Measurements from ENCODE around the gene SCD. TPM values are rescaled to one million over a fixed set of nuclear protein-coding genes. Genes with fewer than 3 reads are reported as not detected.

Gene SCD
- total RNA-seq, 2 experiments from 2014 or later: 151 to 153 TPM

DNA sequence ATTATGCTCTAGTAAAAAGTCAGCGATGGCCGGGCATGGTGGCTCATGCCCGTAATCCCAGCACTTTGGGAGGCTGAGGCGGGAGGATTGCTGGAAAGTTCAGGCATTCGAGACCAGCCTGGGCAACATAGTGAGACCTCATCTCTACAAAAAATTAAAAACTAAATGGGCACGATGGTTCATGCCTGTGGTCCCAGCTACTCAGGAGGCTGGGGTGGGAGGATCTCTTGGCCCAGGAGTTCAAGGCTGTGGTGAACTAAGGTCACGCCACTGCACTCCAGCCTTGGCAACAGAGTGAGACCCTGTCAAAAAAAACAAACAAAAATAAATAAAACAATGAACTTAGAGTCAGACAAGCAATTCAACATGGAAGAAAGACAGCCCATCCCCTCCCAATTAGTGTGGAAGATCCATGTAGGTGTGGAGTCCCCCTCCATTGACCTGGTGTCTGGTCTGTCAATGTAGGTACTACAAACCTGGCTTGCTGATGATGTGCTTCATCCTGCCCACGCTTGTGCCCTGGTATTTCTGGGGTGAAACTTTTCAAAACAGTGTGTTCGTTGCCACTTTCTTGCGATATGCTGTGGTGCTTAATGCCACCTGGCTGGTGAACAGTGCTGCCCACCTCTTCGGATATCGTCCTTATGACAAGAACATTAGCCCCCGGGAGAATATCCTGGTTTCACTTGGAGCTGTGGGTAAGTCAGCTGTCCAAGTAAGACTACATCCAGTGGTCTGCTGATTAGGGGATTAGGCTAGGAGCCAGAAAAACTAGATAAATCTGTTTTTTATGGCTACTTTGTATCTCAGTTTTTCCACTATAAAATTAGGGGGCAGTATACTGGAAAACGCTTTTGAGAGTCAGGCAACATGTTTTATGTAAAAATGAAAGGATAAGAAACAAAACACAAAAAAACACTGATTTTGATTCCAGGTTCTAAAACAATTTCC lies 9.3 kb downstream of the SCD start:
- POLR2A ChIA-PET: no interaction called here
- CTCF ChIA-PET: no interaction called here

DNA sequence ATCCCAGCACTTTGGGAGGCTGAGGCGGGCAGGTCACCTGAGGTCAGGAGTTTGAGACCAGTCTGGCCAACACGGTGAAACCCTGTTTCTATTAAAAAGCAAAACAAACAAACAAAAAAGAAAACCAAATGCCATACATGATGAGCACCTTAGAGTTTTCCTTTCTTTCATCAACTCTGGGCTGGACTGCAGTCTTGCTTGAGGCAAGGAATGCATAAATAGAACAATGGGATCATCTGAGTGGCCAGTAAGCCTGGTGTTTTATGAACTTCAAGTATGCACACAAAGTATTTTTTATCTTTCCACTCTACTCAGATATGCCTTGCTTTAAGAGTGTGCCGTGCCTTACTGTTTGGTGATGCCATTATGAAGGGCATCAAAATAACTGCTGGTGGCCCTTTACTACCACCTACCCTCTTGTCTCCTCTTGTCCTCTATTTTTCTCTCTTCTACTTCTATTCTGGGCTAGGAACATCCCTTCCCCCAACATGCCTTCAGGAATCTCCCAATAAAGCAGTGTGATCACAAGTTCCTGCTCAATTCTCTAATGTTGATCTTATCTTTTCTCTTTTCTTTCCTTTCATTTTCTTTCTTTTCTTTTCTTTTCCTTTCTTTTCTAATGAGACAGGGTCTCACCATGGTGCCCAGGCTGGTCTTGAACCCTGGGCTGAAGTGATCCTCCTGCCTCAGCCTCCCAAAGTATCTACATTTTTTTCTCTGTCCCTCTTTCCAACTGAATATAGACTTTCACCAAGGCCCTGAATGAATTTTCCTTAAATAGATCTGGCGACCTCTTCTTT lies 10.2 kb downstream of the SCD start:
- ChIA-PET POLR2A (no interaction called here), CTCF (no interaction called here)

DNA sequence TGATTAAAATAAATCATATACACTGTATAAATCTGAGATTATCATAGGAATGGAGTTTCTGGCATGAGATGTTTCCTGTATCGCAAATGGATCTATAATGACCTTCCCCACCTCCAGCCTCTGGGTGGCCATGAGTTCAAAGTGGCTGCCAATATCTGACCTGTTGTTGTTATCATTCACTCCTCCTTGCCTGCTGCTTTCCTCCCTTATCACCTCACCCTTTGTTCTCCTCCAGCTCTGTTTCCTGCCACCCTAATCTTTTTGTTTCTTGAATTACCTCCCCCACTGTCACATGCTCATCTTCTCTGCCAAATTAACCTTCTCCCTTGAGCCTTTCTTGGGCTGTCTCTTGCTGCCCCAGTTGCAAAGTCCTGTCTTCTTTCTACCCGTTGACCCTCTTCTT lies 12.0 kb downstream of the SCD start:
- ChIA-PET POLR2A (no interaction called here), CTCF (no interaction called here)

DNA sequence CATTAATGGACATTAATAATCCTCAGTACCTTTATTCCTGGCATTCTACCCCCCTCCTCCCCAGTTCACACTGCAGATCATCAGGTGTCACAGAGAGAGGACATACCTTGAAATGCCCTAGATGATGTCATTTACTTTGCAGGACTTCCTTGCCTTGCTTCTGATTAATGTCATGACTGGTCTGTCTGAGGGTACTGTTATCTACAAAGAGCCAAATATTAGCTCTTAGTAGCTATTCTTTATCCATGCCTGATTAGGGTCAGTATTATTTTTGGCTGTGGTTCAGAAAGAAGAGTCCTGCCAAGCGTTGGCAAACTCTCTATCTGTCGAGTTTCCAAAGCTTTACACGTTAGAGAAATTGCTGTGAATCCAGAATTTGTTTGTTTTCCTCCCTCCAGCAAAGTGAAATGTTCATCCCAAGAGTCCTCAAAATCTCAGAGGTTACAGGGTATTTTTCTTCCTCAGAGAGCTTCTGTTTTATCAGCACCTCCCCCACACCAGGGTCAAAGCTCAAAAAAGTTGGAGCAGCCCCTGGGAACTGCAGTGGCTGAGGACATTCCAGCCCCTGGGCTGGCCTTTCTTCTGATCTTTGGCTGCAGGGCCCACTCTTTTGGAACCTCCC lies 12.6 kb downstream of the SCD start:
- POLR2A ChIA-PET: interaction anchor here (0.9 to 1.3 kb wide), 2 partner anchors 10 to 11 kb away, joined by 4 to 5 read pairs; no protein-coding TSS in a partner anchor
- CTCF ChIA-PET: no interaction called here

DNA sequence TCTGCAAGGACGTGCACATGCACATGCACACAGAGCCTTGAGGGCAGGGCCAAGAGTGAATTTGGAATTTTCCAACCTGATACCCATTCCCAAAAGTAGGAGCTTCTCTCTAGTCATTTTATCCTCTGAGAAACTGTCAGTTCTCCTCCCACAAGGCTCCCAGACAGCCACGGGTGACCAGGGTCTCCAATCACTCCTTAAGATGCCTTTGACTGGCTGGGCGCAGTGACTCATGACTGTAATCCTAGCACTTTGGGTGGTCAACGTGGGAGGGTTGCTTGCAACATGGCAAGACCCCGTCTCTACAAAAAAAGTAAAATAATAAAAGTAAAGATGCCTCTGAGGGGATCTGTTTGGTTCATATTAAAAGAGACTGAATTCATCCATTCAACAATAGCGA lies 13.2 kb downstream of the SCD start:
- POLR2A ChIA-PET: interaction anchor here (0.9 to 1.3 kb wide), 2 partner anchors 10 to 11 kb away, joined by 4 to 5 read pairs; no protein-coding TSS in a partner anchor

DNA sequence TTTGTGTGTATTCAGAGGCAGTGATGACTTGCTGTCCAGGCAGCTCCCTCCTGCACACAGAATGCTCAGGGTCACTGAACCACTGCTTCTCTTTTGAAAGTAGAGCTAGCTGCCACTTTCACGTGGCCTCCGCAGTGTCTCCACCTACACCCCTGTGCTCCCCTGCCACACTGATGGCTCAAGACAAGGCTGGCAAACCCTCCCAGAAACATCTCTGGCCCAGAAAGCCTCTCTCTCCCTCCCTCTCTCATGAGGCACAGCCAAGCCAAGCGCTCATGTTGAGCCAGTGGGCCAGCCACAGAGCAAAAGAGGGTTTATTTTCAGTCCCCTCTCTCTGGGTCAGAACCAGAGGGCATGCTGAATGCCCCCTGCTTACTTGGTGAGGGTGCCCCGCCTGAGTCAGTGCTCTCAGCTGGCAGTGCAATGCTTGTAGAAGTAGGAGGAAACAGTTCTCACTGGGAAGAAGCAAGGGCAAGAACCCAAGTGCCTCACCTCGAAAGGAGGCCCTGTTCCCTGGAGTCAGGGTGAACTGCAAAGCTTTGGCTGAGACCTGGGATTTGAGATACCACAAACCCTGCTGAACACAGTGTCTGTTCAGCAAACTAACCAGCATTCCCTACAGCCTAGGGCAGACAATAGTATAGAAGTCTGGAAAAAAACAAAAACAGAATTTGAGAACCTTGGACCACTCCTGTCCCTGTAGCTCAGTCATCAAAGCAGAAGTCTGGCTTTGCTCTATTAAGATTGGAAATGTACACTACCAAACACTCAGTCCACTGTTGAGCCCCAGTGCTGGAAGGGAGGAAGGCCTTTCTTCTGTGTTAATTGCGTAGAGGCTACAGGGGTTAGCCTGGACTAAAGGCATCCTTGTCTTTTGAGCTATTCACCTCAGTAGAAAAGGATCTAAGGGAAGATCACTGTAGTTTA lies 15.8 kb downstream of the SCD start:
- CTCF ChIA-PET: no interaction called here
- POLR2A ChIA-PET: interaction anchor here (0.8 to 1.0 kb wide), 2 partner anchors 11 to 16 kb away, joined by 3 read pairs; partner anchors contain the start of gene SCD

More for the DNA sequence above, 13.2 kb downstream of the SCD start:
- CTCF ChIA-PET: no interaction called here

DNA sequence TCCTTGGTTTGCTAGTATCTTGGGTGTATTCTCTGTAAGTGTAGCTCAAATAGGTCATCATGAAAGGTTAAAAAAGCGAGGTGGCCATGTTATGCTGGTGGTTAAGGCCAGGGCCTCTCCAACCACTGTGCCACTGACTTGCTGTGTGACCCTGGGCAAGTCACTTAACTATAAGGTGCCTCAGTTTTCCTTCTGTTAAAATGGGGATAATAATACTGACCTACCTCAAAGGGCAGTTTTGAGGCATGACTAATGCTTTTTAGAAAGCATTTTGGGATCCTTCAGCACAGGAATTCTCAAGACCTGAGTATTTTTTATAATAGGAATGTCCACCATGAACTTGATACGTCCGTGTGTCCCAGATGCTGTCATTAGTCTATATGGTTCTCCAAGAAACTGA lies 17.1 kb downstream of the SCD start:
- ChIA-PET CTCF (interaction anchor here (0.6 kb wide), 1 partner anchor 46 kb away, joined by 4 read pairs; no protein-coding TSS in a partner anchor), POLR2A (interaction anchor here (1.0 kb wide), 1 partner anchor 17 kb away, joined by 3 read pairs; the partner anchor contains the start of gene SCD)

DNA sequence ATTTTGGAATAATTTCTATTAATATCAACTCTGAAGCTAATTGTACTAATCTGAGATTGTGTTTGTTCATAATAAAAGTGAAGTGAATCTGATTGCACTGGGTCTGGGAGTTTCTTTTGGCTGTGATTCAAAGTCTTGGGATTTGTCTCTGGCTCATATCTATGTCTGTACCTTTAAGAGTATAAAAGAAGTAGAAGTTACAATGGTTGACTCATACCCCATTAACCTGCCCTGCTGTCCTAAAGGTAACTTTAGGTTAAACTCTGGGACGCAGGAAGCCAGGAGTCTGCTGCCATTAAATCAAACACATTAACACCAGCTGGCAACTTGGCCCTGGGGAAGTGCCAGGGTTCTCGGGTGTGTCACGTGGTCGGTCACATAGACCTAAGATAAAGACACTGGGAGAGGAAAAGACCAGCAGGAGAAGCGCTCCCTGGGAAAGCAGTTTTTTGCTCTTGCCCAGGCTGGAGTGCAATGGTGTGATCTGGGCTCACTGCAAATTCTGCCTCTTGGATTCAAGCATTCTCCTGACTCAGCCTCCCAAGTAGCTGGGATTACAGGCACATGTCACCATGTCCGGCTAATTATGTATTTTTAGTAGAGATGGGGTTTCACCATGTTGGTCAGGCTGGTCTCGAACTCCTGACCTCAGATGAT lies 17.8 kb downstream of the SCD start:
- ChIA-PET CTCF (interaction anchor here (1.2 kb wide), 1 partner anchor 9 kb away, joined by 3 read pairs; no protein-coding TSS in a partner anchor), POLR2A (no interaction called here)

DNA sequence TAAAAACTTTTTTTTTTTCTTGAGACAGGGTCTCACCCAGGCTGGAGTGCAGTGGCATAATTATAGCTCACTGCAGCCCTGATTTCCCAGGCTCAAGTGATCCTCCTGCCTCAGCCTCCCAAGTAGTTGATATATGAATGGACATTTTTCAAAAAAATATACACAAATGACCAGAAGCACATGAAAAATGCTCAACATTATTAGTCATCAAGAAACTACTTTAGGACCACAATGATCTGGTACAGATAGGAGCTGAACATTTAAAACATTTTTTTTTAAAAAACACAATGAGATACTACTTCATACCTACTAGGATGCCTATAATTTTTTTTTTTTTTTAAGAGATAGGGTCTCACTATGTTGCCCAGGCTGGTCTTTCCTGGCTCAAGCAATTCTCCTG lies 21.7 kb downstream of the SCD start:
- ChIA-PET POLR2A (no interaction called here), CTCF (no interaction called here)

DNA sequence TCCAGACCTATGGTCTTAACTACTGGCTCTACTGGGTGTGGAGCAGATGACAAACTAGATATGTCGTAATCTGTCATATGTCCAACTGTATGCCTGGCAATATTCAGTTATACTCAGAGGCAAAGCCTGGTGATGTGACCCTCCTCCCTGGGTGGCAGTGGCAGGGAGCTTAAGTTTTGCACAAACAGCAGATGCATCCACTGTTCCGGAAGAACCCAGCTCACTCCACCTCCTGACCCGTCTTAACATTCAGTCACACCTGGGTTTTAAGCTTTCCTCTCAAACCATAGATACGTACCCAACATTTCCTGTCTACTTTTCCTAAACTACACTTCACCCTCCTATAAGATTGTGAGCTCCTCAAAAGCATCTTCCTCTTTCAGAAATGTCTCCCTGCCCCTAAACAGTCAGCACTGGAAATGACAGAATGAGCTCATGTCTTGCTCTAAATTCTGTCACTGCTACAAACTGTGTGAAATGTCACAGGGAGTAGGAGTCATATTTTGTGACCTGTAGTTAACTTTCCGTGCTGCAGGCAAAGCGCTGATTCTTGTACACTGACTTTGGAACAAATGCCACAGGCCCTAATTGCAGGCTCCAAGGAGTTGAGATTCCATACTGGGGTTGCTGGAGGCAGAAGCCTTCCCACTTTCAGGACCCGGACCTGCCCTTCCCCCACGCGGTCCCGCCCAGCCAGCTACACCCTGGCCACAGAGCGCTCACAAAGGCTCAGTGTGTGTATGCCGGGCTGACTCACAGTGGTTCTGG lies 23.9 kb downstream of the SCD start:
- CTCF ChIA-PET: interaction anchor here (0.5 to 2.1 kb wide), 5 partner anchors 23 to 144 kb away, joined by 3 to 12 read pairs (median 6); partner anchors contain the start of gene SCD

DNA sequence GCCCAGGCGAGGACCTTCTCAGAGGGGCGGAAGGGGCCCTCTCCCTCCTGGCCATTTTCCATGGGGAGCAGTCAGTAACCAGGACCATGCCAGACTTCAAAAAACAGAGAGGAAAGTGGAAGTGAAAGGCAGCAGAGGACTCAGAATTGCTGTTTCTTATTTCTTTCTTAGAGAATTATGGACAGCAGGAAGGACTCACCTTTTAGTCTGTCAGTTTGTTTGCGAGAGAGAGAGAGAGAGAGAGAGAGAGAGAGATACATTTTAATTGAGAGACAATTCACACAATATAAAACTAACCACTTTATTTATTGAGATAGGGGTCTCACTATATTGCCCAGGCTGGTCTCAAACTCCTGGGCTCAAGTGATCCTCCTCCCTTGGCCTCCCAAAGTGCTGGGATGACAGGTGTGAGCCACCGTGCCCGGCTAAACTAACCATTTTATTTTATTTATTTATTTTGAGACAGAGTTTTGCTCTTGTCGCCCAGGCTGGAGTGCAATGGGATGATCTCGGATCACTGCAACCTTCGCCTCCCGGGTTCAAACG lies 24.5 kb downstream of the SCD start:
- CTCF ChIA-PET: interaction anchor here (1.6 to 2.1 kb wide), 3 partner anchors 25 to 62 kb away, joined by 6 to 12 read pairs (median 11); partner anchors contain the start of gene SCD
- POLR2A ChIA-PET: interaction anchor here (0.6 to 2.7 kb wide), 4 partner anchors 8 to 269 kb away, joined by 4 to 38 read pairs (median 8); partner anchors contain the start of gene SCD

More for the DNA sequence above, 23.9 kb downstream of the SCD start:
- POLR2A ChIA-PET: interaction anchor here (0.6 to 2.7 kb wide), 7 partner anchors 9 to 269 kb away, joined by 3 to 38 read pairs (median 4); partner anchors contain the start of gene SCD

DNA sequence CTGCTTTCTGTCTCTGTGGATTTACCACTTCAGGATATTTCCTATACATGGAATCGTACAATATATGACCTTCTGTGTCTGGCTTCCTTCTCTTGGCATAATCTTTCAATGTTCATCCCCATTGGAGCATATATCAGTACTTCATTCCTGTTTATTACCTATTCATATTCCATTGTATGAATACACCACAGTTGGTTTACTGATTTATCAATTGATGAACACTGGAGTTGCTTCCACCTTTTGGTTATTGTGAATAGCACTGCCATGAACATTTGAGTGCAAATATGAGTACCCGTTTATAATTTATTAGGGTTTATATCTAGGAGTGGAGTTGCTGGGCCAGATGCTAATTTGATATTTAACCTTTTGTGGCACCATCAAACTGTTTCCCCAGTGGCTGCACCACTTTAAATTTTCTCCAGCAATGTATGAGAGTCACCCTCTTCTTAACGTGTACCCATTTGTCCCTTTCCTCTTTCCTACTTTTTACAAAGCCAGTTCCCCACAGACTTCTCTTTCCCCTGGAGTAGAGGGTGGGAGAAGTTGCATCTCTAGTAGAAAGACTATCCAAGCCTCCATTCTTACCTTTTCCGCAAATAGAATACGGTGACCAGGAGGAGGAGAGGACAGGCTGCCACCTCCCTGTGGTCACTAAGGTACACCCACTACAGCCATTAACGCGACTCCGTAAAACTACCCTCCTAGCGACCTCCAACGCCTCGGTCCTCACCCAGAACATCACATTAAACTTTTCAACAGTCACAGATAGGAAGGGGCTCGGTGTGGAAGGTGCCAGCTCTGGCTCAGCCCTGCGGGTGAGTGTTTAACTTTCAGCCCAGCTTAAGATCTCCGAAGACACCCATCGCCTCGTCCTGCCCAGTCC lies 25.6 kb downstream of the SCD start:
- POLR2A ChIA-PET: interaction anchor here (0.7 to 3.1 kb wide), 7 partner anchors 21 to 241 kb away, joined by 3 to 74 read pairs (median 4); partner anchors contain the start of genes NDUFB8 and SCD
- CTCF ChIA-PET: interaction anchor here (1.3 kb wide), 1 partner anchor 18 kb away, joined by 6 read pairs; no protein-coding TSS in a partner anchor

DNA sequence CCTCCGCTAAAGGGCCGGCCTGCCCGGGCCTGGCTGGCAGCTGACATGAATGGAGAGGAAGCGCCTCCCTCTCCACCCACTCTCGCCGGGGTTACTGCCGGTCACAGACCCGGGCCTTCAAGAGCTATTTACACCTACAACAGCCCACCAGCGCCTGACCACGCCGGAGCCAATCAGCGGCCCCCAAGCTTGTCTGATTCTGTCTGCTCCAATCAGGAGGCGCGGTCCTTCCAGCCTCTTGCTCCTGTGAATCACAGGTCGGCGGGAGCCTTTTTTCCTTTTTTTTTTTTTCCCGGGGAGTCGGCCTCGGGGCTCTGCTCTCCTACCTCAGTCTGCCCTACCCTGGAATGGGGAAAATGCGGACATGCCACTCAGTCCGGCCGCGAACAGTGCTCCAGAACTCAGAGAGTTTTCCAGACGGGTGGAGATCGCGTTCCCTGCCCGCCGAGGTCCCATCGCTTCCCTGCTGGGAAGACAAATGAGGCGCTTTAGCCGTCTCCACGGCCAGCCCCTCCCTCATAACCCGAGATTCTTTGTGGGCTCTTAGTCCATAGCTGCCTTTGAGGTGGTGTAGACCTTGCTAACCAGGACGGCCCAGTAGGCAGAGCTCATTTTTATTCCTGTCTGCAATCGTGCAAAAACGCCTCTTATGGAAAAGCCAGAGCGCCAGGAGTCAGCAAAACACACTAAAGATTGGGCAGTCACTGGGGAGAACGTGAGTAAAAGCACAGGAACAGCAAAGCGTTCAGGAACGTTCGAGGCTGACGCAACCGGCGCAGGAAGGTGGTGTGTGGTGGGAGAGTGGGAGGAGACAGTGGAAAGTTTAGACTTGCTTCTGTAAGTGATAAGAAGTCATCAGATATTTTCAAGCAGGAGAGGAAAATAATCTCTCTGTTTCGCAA lies 26.5 kb downstream of the SCD start:
- POLR2A ChIA-PET: interaction anchor here (0.6 to 3.1 kb wide), 10 partner anchors 10 to 242 kb away, joined by 3 to 74 read pairs (median 4); partner anchors contain the start of genes NDUFB8 and SCD
- CTCF ChIA-PET: interaction anchor here (0.8 to 1.3 kb wide), 3 partner anchors 8 to 19 kb away, joined by 3 to 6 read pairs (median 3); no protein-coding TSS in a partner anchor

DNA sequence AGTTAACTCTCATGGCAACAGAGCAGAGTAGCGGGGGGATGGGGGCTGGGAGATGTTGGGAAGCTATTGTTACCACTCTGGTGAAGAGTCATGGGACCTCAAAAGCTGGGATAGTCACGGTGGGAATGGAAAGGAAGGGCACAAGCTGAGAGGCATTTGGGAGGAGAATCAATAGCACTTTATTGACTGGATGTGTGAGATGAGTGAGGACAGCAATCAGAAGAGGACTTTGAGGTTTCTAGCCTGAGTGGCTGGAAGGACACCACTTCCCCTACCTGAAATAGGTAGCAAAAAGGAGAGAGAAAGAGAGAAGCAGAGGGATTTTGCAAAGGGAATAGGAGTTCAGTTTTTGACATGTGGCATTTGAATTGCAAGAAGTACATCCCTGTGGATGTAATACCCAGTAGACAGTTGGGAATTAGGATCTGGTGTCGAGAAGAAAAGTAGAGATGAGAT lies 27.2 kb downstream of the SCD start:
- CTCF ChIA-PET: interaction anchor here (0.8 to 1.3 kb wide), 3 partner anchors 8 to 20 kb away, joined by 3 to 6 read pairs (median 3); no protein-coding TSS in a partner anchor
- POLR2A ChIA-PET: interaction anchor here (0.6 to 3.1 kb wide), 6 partner anchors 9 to 153 kb away, joined by 3 to 74 read pairs (median 5); partner anchors contain the start of gene SCD

Measured in activated CD8-positive, alpha-beta memory T cell treated with anti-CD3 and anti-CD28 coated beads for 36 hours (primary cell).